C4-2B (cell line): Measurements from ENCODE around the gene CD14.
A peak's percentile ranks its signal among the peaks of the same experiment; 100 is the strongest.

Experiments
- ZFX ChIP-seq: fragments of 450-650 bp; IDR thresholded peaks from 2 replicates; pipeline ENCODE4 v1.6.1; 2017
- TF ChIP-seq, protein P1 (sequence below): fragments of 450-650 bp; conservative IDR thresholded peaks from 2 replicates; pipeline ENCODE4 v1.5.1; 2017; ENCODE audit warnings: mild to moderate bottlenecking

DNA sequence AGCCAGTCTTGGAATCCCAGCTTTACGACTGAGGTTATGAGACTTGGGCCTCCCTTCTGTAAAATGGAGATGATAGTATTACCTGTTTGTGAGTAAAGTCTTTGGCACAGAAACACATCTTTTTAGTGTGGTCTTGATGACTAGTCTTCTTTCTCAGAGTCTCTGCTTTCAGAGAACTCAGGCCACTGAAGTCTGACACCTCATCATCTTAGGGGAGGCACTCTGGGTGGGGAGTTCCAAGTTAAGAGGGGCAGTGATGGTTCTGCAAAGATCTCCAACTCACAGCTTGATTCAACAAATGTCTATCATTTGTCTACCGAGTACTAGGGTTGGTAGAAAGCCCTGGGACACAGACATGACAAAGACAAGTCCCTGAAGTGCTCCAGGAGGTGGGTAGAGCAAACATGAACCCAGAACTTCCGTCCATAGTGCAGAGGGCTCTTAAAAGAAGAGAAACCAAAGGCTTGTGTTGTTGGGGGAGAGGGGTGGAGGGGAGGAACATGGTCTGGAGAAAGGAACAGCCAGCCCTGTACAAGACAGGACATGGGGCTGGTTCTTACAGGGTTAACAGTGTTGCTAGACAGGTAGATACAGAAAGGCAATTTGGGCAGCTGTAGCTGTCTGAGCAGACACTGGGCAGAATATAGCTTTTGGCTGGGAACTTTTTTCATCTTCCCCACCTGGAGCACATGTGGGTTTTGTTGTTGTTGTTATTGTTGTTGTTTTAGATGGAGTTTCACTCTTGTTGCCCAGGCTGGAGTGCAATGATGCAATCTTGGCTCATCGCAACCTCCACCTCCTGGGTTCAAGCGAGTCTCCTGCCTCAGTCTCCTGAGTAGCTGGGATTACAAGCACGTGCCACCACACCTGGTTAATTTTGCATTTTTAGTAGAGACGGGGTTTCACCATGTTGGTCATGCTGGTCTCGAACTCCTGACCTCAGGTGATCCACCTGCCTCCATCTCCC is 2.6 kb upstream of the CD14 start:
- TF ChIP-seq, protein P1, sequence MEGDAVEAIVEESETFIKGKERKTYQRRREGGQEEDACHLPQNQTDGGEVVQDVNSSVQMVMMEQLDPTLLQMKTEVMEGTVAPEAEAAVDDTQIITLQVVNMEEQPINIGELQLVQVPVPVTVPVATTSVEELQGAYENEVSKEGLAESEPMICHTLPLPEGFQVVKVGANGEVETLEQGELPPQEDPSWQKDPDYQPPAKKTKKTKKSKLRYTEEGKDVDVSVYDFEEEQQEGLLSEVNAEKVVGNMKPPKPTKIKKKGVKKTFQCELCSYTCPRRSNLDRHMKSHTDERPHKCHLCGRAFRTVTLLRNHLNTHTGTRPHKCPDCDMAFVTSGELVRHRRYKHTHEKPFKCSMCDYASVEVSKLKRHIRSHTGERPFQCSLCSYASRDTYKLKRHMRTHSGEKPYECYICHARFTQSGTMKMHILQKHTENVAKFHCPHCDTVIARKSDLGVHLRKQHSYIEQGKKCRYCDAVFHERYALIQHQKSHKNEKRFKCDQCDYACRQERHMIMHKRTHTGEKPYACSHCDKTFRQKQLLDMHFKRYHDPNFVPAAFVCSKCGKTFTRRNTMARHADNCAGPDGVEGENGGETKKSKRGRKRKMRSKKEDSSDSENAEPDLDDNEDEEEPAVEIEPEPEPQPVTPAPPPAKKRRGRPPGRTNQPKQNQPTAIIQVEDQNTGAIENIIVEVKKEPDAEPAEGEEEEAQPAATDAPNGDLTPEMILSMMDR = peak; percentile 50
- no peak for TF ChIP-seq ZFX
